Panc1 (cell line): ENCODE results near the gene DGCR2. TPM values are rescaled to one million over a fixed set of nuclear protein-coding genes. Genes with fewer than 3 reads are reported as not detected.
"Not testable (repeated sequence)": the region's sequence is repeated elsewhere in the genome, so short reads cannot be mapped to it uniquely, and the experiment has no call there.

ENCODE experiments used
- ATAC-seq: fragments of 200-7000 bp; cut with Tn5 transposase; 2 replicates; pipeline ENCODE4 v1.9.1; 2020; ENCODE audit warnings: mild to moderate bottlenecking, moderate library complexity
- BruUV-seq: library from RNA; stranded (reverse); fragments of 400-500 nt; replicated peaks from 2 replicates; lab custom pipeline; 2021; lab: Mats Ljungman, UMichigan
- CTCF ChIA-PET: fragments of 300-600 bp; sonication (Branson Sonifier 250); formaldehyde crosslinking; loops from one replicate; lab custom pipeline; 2022; ENCODE audit warnings: antibody characterized with exemption; lab: Charles Lee
- POLR2A ChIA-PET: fragments of 300-600 bp; sonication (Branson Sonifier 250); formaldehyde crosslinking; loops from one replicate; lab custom pipeline; 2022; ENCODE audit warnings: antibody characterized with exemption; lab: Charles Lee
- DNase-seq: peaks from one replicate; pipeline ENCODE4 v3.0.0-alpha.2; 2010; ENCODE audit warnings: low read depth, low spot score
- H3K27ac ChIP-seq: 2 replicates; pipeline ENCODE4 v1.5.1; 2011; ENCODE audit warnings: mild to moderate bottlenecking, low read length, inconsistent platforms
- H3K27me3 ChIP-seq: fragments of 200-500 bp; sonication (Bioruptor generic); 2 replicates; pipeline ENCODE4 v1.6.0; 2014; ENCODE audit warnings: low read length, inconsistent platforms; ENCODE audit not compliant: control insufficient read depth, insufficient read depth
- H3K36me3 ChIP-seq: fragments of 200-500 bp; sonication (Bioruptor generic); 2 replicates; pipeline ENCODE4 v1.5.1; 2014; ENCODE audit warnings: inconsistent platforms, mild to moderate bottlenecking, low read length, moderate library complexity; ENCODE audit not compliant: control insufficient read depth, insufficient read depth
- H3K4me1 ChIP-seq: 2 replicates; pipeline ENCODE4 v1.5.1; 2011; ENCODE audit warnings: inconsistent platforms, mild to moderate bottlenecking, low read length, moderate library complexity; ENCODE audit not compliant: control insufficient read depth, insufficient read depth
- H3K4me3 ChIP-seq, 2 experiments: 2 replicates each; pipeline ENCODE4 v1.5.1; 2011 to 2012; ENCODE audit warnings: low read depth in 2 of 2, low read length in 2 of 2, mild to moderate bottlenecking in 2 of 2, inconsistent platforms in 1 of 2, moderate library complexity in 1 of 2
- H3K9me3 ChIP-seq: fragments of 200-500 bp; sonication (Bioruptor generic); 2 replicates; pipeline ENCODE4 v1.5.1; 2014; ENCODE audit warnings: low read depth, mild to moderate bottlenecking, inconsistent platforms, low read length, moderate library complexity; ENCODE audit not compliant: control insufficient read depth, insufficient read depth
- CTCF ChIP-seq: fragments of 450-650 bp; IDR thresholded peaks from 2 replicates; pipeline ENCODE4 v1.5.1; 2017; ENCODE audit warnings: mild to moderate bottlenecking
- POLR2AphosphoS5 ChIP-seq: IDR thresholded peaks from 2 replicates; pipeline ENCODE4 v1.6.1; 2012; ENCODE audit warnings: mild to moderate bottlenecking, low read depth, low read length, moderate library complexity
- SIN3A ChIP-seq: IDR thresholded peaks from 2 replicates; pipeline ENCODE4 v1.6.1; 2012; ENCODE audit warnings: low read depth, mild to moderate bottlenecking, low read length, moderate library complexity, borderline replicate concordance; ENCODE audit not compliant: insufficient read depth
- TCF7L2 ChIP-seq: IDR thresholded peaks from 2 replicates; pipeline ENCODE4 v1.6.1; 2011; ENCODE audit warnings: mild to moderate bottlenecking, low read depth, low read length, inconsistent platforms
- in situ Hi-C: cut with HindIII; loops from 2 replicates; pipeline ENCODE4 v1.10.0; 2016; ENCODE audit warnings: low sequenced_read_pairs, low pct_unique_long_range_greater_than_20kb
- intact Hi-C: fragments of 100-400 bp; cut with micrococcal nuclease; formaldehyde crosslinking; loops from one replicate; pipeline ENCODE4 v1.10.0; 2022; ENCODE audit not compliant: unreplicated experiment
- total RNA-seq: library from RNA; stranded (reverse); gene quantifications from one replicate; pipeline ENCODE4 v1.2.1, GENCODE V29; 2021; ENCODE audit not compliant: unreplicated experiment
- TF ChIP-seq, protein P1 (sequence below), 2 experiments: IDR thresholded peaks; 2 replicates each; pipeline ENCODE4 v1.6.1; 2011 to 2012; ENCODE audit warnings: low read depth in 2 of 2, control low read depth in 1 of 2, low read length in 1 of 2, mild to moderate bottlenecking in 1 of 2, moderate library complexity in 1 of 2; ENCODE audit not compliant: insufficient read depth in 1 of 2

DGCR2 gene
- total RNA-seq, 1 experiment from 2014 or later, result 35.1 TPM

DNA sequence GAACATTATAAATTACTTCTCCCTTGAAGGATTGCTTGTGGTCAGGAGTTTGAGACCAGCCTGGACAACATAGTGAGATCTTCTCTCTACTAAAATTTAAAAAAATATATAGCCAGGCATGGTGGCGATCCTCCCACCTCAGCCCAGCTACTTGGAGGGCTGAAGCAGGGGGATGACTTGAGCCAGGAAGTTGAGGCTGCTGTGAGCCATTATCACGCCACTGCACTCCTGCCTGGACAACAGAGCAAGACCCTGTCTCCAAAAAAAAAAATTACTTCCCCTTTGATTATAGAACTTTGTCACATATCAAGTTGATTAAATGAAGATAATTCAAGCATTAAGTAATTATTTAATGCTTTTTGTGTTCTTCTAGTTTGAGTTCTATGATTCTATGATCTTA is 121.0 kb downstream of the DGCR2 start:
- H3K9me3 ChIP-seq, result no peaks in the 10 kb centered on the region
- intact Hi-C loops (no loop called here), in situ Hi-C loops (no loop called here)
- no peak for TF ChIP-seq SIN3A
- no peak for TF ChIP-seq TCF7L2
- no peak for TF ChIP-seq CTCF
- no peak for TF ChIP-seq POLR2AphosphoS5
- TF ChIP-seq, protein P1, sequence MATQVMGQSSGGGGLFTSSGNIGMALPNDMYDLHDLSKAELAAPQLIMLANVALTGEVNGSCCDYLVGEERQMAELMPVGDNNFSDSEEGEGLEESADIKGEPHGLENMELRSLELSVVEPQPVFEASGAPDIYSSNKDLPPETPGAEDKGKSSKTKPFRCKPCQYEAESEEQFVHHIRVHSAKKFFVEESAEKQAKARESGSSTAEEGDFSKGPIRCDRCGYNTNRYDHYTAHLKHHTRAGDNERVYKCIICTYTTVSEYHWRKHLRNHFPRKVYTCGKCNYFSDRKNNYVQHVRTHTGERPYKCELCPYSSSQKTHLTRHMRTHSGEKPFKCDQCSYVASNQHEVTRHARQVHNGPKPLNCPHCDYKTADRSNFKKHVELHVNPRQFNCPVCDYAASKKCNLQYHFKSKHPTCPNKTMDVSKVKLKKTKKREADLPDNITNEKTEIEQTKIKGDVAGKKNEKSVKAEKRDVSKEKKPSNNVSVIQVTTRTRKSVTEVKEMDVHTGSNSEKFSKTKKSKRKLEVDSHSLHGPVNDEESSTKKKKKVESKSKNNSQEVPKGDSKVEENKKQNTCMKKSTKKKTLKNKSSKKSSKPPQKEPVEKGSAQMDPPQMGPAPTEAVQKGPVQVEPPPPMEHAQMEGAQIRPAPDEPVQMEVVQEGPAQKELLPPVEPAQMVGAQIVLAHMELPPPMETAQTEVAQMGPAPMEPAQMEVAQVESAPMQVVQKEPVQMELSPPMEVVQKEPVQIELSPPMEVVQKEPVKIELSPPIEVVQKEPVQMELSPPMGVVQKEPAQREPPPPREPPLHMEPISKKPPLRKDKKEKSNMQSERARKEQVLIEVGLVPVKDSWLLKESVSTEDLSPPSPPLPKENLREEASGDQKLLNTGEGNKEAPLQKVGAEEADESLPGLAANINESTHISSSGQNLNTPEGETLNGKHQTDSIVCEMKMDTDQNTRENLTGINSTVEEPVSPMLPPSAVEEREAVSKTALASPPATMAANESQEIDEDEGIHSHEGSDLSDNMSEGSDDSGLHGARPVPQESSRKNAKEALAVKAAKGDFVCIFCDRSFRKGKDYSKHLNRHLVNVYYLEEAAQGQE (IDR thresholded peaks at IDR 0.05; ENCODE audit: insufficient read depth in 1 of 2, low read depth in 2 of 2, low read length in 1 of 2), result no peak
- BruUV-seq, result no TSS peak
- H3K4me3 ChIP-seq, result no peak overlapping the region
- ATAC-seq, result no peak
- no peak overlapping the region for H3K27ac ChIP-seq
- POLR2A ChIA-PET, result no interaction called here
- H3K4me1 ChIP-seq, result no peaks in the 10 kb centered on the region
- CTCF ChIA-PET, result no interaction called here
- H3K27me3 ChIP-seq, result no peaks in the 10 kb centered on the region; the same call in 1 of the 2 replicates
- no peak for DNase-seq
- H3K36me3 ChIP-seq, result no peaks in the 10 kb centered on the region

DNA sequence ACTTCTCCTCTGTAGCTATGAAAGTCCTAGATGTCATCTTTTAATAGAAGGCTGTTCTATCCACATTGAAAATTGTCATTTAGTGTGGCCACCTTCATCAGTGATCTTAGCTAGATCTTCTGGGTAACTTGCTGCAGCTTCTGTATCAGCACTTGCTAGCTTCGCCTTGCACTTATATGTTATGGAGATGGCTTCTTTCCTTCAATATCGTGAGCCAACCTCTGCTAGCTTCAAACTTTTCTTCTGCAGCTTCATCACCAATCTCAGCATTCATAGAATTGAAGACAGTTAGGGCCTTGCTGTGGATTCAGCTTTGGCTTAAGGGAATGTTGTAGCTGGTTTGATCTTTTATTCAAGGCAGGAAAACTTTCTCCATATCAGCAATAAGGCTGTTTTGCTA is 122.1 kb downstream of the DGCR2 start:
- H3K27ac ChIP-seq, POLR2A ChIA-PET, H3K36me3 ChIP-seq, intact Hi-C loops, ATAC-seq, CTCF ChIA-PET, H3K4me1 ChIP-seq, in situ Hi-C loops, DNase-seq, H3K4me3 ChIP-seq, BruUV-seq, H3K27me3 ChIP-seq, H3K9me3 ChIP-seq: not testable (repeated sequence)

- no peaks in the 10 kb centered on the region for H3K36me3 ChIP-seq
- H3K27me3 ChIP-seq, result no peaks in the 10 kb centered on the region; the same call in 1 of the 2 replicates
- in situ Hi-C loops (no loop called here), intact Hi-C loops (no loop called here)
- TF ChIP-seq TCF7L2 (no peak), CTCF (no peak), SIN3A (no peak), POLR2AphosphoS5 (no peak)
- TF ChIP-seq, protein P1 (IDR thresholded peaks at IDR 0.05; ENCODE audit: insufficient read depth in 1 of 2, low read depth in 2 of 2, low read length in 1 of 2), result no peak
- CTCF ChIA-PET, result no interaction called here
- no TSS peak for BruUV-seq
- no peaks in the 10 kb centered on the region for H3K4me1 ChIP-seq
- ATAC-seq (no peak), DNase-seq (no peak)
- no peak overlapping the region for H3K4me3 ChIP-seq
- H3K27ac ChIP-seq, result no peak overlapping the region
- POLR2A ChIA-PET, result no interaction called here
- H3K9me3 ChIP-seq, result no peaks in the 10 kb centered on the region
Measured at GRCh38 chr22:18999416-18999815, 122.8 kb downstream of the DGCR2 start.
